GM18526 (cell line): ENCODE results near the gene MRPS15.

ENCODE experiments used
- POLR2A ChIP-seq: IDR thresholded peaks from 3 replicates; pipeline ENCODE4 v1.6.1; 2011; ENCODE audit not compliant: insufficient read length; ENCODE audit errors: extremely low read depth

MRPS15 gene

GRCh38 chr1:36463803-36464604 lies at the start of gene MRPS15:
Gene MRPS15 (minus strand): TSS chr1:36464384. CDS start chr1:36464275, 109 bp downstream.
- TF ChIP-seq POLR2A, result peak; percentile 93

- TF ChIP-seq POLR2A, result no peak
These were observed 48.7 kb upstream of the MRPS15 start for GRCh38 chr1:36512842-36513241.

- no peak for TF ChIP-seq POLR2A
These were observed 47.9 kb upstream of the MRPS15 start for GRCh38 chr1:36511804-36512798.

GRCh38 chr1:36510418-36510817 lies 46.2 kb upstream of the MRPS15 start:
- TF ChIP-seq POLR2A, result no peak

- TF ChIP-seq POLR2A, result no peak
These were observed 44.1 kb upstream of the MRPS15 start for GRCh38 chr1:36508257-36508656.

- TF ChIP-seq POLR2A, result no peak
These were observed 42.2 kb upstream of the MRPS15 start for GRCh38 chr1:36506276-36506920.

- TF ChIP-seq POLR2A, result no peak
These were observed 39.5 kb upstream of the MRPS15 start for GRCh38 chr1:36503733-36504132.

GRCh38 chr1:36503159-36503558 lies 39.0 kb upstream of the MRPS15 start:
- TF ChIP-seq POLR2A, result no peak

GRCh38 chr1:36502616-36503015 lies 38.4 kb upstream of the MRPS15 start:
- TF ChIP-seq POLR2A, result no peak

- no peak for TF ChIP-seq POLR2A
These were observed 33.0 kb upstream of the MRPS15 start for GRCh38 chr1:36497207-36497606.

GRCh38 chr1:36494971-36495370 lies 30.8 kb upstream of the MRPS15 start:
- TF ChIP-seq POLR2A, result no peak

GRCh38 chr1:36493524-36493923 lies 29.3 kb upstream of the MRPS15 start:
- TF ChIP-seq POLR2A, result no peak

- TF ChIP-seq POLR2A, result no peak
These were observed 28.3 kb upstream of the MRPS15 start for GRCh38 chr1:36492491-36492890.

GRCh38 chr1:36487906-36488305 lies 23.7 kb upstream of the MRPS15 start:
- no peak for TF ChIP-seq POLR2A
